NCI-H2196 treated with DMSO at 0.1 percent for 48 hours (cell line): Measurements from ENCODE around the gene MMP10.
"Not testable (repeated sequence)": the region's sequence is repeated elsewhere in the genome, so short reads cannot be mapped to it uniquely, and the experiment has no call there.

Source experiments
- DNase-seq: peaks from one replicate; lab custom pipeline; 2025; ENCODE audit not compliant: unreplicated experiment; lab: John Stamatoyannopoulos, UW

MMP10 gene

DNA sequence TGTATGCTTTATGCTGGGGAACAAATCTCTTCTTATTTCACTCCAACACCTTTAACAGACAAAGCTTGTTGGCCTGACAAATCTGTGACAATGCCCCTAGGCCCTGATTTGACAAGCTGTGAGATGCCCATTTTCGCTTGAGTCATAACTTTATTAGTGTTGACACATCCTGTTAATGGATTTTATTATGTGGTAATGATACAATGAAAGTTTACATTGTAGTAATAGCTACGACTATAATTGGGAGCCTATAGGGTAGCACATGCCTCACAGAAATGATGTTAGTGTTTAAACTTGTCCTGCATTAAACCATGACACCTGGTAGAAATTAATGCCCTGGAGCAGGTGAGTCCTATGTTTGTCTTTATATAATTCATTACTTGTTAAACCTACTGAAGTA is 3.3 kb upstream of the MMP10 start:
- no peak for DNase-seq

DNA sequence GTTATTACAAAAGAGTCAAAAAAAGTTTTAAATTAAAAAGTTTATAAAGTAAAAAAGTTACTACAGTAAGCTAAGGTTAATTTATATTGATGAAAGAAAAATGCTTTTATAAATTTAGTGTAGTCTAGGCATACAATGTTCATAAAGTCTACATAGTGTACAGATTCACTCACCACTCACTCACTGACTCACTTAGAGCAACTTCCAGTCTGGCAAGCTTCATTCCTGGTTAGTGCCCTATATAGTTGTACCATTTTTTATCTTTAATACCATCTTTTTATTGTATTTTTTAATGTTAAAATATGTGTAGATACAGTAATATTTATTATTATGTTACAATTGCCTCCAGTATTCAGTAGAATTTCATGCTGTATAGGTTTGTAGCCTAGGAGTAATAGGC is 2.6 kb upstream of the MMP10 start:
- DNase-seq = no peak

DNA sequence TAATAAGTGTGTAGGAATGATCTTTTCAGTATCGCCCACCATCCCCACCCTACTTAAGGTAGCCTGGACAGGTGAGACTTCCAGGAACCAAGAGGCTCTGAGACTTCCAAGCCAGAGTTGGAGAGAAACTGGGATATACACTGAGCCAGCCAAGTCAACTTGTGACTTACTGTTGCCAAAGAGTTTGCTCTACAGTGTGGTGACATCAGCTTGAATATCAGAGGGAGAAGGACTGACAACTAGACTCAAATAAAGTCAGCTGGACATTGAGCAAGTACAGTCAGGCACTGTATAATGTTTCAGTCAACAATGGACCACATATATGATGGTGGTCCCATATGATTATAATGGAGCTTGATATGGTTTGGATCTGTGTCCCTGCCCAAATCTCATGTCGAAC is 1.2 kb upstream of the MMP10 start:
- DNase-seq = no peak

DNA sequence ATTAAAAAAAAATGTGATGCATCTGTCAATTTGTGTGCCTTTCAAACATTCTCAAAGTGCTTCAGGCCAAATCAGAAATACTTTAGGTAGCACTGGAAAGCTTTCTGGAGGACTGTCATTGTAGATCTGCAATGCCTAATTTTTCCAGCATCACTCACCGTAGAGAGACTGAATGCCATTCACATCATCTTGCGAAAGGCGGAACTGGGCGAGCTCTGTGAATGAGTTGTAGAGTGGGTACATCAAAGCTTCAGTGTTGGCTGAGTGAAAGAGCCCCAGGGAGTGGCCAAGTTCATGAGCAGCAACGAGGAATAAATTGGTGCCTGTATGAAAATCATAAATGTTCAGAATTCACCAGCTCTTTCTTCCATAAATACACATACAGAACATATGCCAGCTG is 4.0 kb downstream of the MMP10 start:
- no peak for DNase-seq

DNA sequence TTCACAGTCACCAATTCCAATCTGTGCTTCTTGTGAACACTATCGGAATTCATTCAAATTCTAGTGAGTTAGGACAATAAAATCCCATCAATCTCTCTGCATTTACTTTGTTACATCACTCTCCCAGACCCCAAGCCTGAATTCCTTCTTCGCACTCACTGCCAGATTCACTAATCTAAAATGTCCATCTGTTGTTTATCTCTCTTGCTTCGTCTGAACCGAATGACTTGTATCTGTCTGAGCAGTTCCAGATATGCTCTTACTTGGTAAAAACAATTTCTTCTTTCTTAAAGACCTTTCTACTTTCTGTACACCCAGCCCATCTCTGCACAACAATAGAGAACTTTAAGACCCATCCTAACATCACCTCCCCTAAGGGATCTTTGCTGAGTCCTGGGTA is 7.0 kb downstream of the MMP10 start:
- no peak for DNase-seq

DNA sequence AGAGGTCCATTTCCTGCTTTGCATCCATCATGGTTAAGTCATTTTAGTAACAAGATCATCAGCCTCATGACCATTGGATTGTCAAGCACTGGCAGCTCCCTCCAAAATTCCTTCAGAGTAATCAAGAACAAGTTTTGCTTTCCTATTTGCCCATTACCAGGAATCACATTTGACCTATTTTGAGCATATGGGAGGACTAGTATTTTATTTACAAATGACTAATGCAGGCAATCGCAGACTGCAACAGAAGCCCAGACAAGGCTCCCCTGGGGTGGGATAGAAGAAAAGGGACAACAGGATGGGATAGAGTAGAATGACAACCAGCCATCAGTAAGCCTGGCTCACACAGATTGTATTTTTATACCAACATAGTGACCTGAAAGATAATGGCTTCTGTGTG is 9.1 kb downstream of the MMP10 start:
- DNase-seq = no peak

DNA sequence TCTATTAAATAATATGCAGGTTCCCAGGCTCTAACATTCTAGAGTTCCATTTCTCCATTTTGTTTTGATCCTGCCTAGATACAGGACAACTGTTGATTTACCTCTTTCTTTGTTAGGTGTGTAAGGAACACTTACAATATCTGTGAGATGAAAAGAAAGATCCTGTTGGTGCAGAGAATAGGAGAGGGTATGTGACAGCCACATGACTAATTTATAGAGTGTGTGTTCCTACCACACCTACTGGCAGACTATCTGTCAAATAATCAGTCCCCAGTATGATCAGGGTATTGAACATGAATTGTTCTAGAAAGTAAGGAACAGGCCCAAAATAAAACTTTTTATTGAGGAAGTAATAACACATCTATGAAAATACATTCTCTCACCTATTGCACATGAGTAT is 10.2 kb downstream of the MMP10 start:
- DNase-seq = no peak

DNA sequence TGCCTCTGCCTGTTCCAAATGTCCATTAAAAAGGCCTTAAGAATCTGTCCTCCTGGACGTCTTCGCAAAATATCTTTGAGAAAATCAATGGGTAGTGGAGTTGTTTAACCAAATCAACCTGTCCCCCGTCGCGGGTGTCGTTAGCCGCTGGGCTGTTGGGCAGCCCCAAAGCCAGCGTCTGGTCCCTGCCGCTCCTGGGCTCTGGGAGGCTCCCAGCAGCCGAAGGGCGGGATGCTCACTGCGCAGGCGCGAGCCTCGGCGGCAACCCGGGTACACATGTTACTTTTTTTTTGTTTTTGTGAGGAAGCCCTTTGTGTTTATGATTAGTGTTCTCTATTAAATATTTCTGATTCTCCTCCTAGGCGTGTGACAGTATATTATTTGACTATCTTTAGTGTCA is 12.6 kb downstream of the MMP10 start:
- DNase-seq = no peak

DNA sequence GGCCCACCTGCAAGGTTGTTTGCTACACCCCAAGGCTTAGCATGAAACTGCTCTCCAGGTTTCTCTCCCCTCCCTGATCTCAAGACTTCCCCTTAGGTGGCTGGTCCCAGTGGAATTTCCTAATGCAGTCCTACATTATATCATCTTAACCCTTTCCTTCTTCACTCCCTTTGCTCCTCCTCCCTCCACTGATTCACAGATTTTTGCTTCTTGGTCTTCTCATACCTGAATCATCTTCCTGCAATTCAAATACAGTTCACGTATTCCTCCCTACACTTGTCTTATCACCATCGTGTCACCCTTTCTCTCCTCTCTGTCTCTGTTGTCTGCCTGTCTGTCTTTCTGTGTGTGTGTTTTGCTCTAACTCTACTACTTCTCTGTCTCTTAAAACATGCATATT is 17.0 kb downstream of the MMP10 start:
- no peak for DNase-seq

DNA sequence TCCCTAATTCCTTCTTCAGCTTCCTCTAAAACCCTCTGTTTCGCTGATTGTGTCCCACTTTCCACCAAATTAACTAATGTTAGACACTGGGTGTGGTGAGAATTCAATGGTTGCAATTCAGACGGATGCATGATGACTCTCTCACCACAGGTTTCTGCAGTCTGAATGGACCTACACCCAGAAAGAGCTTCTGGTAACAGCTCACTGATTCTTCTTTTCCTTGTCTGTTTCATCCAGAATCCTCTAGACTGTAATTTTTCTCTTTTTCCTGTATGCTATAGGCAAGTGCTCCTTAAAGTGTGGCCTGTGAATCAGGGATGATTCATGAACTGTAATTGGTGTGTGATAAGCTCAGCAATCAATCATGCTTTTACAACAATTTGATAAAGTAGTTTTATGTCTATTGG is 18.1 kb downstream of the MMP10 start:
- DNase-seq = no peak

DNA sequence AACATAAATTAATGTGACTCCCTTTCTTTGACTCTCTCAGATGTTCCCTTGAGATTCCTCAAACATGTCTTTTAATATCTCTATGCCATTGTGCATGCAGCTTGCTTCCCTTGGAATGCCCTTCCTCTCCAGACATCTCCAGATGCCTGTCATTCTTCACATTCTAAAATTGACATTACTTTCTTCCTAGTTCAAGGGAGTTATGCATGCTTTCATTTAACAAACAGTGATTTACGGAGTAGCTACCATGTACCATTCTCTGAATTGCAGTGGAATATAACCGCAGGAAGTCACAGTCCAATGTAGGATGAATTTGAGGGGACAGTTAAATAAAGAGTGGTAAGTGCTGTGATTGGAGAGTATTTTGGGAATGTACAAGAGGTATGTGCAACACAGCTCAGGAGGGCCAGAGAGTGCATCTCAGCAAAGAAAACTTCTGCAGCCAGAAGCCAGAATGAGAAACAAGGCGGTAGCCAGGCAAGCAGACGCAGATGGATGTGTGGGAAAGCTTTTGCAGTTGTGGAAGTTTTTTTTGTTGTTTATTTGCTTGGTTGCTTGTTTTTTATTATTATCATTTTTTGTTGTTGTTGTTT is 18.7 kb downstream of the MMP10 start:
- DNase-seq = no peak

DNA sequence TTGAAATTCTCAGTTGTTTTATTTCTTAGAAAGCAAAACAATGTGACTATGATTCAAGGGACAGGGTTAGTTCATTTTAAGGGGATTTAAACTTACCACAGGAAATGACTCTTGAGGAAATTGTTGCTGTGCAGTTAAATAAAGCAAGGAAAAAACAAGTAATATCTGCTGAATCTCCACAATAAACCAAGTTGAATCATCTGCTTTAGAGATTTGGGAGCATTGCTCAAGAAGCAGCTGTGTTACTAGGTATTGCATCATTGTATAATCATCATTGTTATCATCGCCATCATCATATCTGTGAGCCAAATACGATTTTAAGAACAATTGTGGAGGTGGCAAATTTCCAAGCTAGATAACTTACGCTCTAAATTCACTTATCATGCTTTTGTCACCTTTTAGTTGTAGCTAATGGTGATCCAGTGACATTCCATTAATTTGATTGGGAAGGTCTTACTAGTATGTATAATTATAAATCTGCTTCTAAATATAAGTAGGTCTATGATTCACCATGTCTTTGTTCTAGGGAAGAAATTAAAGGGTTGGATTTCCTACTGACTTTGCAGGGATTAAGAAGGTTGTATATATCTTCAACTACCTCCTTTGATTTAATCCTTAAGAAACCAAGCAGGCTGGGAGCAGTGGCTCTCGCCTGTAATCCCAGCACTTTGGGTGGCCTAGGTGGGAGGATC is 19.9 kb downstream of the MMP10 start:
- no peak for DNase-seq

DNA sequence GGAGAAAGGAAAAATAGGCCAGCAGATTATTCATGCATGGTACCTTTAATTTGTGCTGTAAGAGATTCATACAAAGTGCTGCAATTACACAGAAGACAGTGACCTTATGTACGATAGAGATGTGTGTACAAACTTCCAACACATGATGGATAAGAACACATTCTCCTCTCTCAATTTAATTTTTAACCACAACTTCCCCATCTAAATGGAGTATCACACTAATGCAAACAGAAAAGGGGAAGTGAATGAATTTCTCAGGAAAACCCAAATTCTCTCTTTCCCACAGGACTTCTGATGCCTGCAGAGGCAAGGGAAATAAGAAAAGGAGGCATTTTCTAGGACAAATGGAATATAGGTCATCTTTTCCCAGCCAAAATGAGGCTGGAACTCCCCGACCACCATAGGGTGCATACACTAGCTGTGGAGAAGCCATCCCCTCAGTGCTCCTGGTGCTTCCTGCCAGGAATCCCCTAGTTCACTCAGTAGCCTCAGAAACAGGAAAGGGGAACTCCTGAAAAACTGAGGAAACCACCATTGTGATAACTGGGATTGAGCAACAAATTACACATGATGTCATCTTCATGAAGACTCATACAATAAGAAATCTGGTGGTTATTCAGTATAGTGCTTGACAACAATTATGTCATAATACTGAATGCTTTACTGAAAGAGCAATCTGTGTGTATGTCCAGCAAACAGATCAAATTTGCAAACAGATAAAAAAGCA is 22.4 kb downstream of the MMP10 start:
- no peak for DNase-seq

DNA sequence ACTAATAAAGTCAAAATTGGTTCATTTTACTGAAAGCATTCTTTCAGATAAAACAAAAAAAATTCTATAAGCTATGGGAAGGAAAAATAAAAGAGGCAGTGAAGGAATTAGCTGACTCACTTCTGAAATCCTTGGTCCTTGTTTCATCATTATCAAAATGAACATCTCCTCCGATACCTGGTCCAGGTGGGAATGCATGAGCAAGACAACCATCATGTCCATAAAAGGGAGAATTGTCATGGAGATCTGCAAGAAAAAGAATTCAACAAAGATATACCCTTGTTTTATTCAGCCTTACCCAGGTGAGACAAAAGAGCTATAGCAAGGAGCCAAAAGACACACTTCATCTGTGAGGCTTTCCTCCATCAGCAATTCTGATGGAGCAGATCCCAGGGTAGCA is 27.2 kb downstream of the MMP10 start:
- no peak for DNase-seq

DNA sequence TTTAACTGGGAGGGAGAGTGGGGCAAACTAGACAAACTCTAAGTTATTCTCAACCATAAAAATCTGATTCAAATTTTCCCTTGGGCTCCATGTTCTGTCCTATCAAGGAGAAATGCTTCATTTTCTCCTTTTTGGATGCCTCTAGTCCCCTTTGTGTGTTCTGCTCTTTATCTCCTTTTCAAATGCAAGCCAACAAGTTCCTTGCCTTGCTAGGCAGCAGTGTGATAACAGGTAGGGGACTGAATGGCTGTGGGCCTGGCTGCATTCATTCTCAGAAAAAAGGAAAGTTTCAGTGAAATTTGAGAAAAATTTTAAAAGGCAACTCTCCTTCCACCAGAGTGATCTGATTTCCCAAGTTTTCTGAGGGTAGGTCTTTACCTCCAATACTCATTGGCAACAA is 28.8 kb downstream of the MMP10 start:
- no peak for DNase-seq

DNA sequence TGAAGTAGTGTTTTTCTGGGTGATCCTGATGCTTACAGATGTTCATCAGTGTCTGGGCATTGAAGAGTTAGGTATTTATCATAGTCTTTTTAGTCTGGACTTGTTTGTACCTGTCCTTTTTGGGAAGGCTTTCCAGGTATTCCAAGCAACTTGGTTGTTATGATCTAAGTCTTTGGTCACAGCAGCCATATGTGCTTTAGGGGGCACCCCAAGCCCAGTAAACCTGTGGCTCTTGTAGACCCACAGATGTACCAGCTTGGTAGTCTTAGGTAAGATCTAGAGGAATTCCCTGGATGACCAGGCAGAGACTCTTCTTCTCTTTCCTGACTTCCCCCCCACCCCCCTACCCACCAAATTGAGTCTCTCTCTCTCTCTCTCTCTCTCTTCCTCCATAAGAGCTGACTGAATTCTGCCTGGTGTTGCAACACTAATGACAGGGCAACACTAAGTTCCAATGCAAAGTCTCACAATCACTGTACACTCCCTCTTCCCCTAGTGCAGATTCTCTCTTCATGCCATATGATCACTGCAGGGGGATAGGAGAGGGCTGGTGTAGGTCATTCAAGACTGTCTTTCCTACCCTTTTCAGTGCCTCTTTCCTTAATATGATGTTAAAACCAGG is 31.2 kb downstream of the MMP10 start:
- no peak for DNase-seq

DNA sequence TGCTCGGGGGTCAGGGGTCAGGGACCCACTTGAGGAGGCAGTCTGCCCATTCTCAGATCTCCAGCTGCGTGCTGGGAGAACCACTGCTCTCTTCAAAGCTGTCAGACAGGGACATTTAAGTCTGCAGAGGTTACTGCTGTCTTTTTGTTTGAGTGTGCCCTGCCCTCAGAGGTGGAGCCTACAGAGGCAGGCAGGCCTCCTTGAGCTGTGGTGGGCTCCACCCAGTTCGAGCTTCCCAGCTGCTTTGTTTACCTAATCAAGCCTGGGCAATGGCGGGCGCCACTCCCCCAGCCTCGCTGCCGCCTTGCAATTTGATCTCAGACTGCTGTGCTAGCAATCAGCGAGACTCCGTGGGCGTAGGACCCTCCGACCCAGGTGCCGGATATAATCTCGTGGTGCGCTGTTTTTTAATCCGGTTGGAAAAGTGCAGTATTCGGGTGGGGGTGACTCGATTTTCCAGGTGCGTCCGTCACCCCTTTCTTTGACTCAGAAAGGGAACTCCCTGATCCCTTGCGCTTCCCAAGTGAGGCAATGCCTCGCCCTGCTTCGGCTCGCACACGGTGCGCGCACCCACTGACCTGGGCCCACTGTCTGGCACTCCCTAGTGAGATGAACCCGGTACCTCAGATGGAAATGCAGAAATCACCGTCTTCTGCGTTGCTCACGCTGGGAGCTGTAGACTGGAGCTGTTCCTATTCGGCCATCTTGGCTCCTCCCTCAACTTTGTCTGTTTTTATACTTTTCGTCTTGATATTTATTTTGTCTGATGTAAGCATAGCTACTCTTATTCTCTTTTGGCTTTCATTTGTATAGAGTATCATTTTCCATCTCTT is 33.5 kb downstream of the MMP10 start:
- not testable (repeated sequence) for DNase-seq

DNA sequence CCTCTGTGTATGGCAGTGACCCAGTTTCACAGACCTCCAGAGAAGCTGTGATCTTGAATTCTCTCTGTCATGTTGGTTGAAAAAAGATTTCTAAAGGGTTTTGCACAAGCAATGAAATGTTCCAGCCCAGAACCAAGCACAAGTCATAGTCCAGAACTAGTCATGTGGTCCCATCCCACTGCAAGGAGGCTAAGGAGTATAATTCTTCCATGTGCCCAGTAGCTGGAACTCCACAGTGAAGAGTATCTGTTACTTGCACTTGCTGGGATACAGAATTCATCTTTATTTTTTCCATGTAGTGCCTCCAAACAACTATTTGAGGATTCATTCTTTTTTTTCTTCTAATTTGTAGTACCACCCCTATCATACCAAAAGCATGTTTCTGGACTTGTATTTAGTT is 45.8 kb downstream of the MMP10 start:
- DNase-seq = no peak

DNA sequence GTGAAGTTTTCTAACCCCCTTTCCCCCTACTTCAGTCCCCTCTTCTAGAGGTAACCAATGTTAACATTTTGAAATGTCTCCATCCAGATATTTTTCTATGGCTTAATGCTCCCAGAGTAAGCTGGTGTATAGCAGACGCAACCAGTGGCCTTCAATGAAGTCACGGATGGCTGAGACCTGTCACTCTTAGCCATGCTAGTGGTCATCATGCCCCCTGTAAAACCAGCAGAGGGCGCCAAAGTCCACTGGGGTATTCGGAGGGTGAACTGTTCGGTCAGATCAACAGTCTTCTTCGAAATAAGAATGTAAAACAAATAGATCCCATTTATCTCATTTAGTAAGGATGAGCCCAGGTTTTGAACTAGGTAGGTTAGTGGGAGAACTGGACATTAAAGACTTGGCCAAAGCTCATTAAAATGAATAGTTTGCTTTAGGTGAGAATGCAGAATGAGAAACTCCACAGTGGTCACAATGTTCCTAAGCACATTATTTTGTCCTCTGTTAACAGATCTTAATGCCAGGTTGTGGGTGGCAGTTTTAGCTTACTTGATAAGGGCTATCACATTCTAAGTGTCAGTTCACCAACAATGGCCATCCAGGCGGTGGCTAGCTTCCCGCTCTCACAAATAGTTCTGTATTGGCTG is 47.1 kb downstream of the MMP10 start:
- no peak for DNase-seq

DNA sequence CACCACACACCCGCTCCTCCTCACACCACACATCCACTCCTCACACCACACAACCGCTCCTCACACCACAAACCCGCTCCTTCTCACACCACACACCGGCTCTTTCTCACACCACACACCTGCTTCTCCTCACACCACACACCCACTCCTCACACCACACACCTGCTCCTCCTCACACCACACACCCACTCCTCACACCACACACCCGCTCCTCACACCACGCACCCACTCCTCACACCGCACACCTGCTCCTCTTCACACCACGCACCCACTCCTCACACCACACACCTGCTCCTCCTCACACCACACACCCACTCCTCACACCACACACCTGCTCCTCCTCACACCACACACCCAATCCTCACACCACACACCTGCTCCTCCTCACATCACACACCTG is 49.5 kb downstream of the MMP10 start:
- not testable (repeated sequence) for DNase-seq
